ENCODE measurements around the gene MFN2.
"Not testable (repeated sequence)": the region's sequence is repeated elsewhere in the genome, so short reads cannot be mapped to it uniquely, and the experiment has no call there.

The MFN2 gene

GRCh38 chr1:11998636-11999035 lies 18.4 kb downstream of the MFN2 start:
- no peak for DNase-seq (ENCODE audit: low read depth, low spot score)

GRCh38 chr1:11999236-11999635 lies 19.0 kb downstream of the MFN2 start:
- DNase-seq (ENCODE audit: low read depth, low spot score), result no peak

GRCh38 chr1:12001249-12001917 lies 21.1 kb downstream of the MFN2 start:
- DNase-seq (ENCODE audit: low read depth, low spot score), result no peak

GRCh38 chr1:12001996-12002493 lies 21.8 kb downstream of the MFN2 start:
- DNase-seq (ENCODE audit: low read depth, low spot score), result no peak

GRCh38 chr1:12003762-12004161 lies 23.5 kb downstream of the MFN2 start:
- DNase-seq (ENCODE audit: low read depth, low spot score), result no peak

- DNase-seq (ENCODE audit: low read depth, low spot score), result no peak
Measured at GRCh38 chr1:12005488-12006166, 25.4 kb downstream of the MFN2 start.

- DNase-seq (ENCODE audit: low read depth, low spot score), result no peak
Measured at GRCh38 chr1:12006167-12006921, 26.1 kb downstream of the MFN2 start.

- no peak for DNase-seq (ENCODE audit: low read depth, low spot score)
Measured at GRCh38 chr1:12007204-12007603, 27.0 kb downstream of the MFN2 start.

- DNase-seq (ENCODE audit: low read depth, low spot score), result not testable (repeated sequence)
Measured at GRCh38 chr1:12008355-12008754, 28.1 kb downstream of the MFN2 start.

GRCh38 chr1:12009318-12009947 lies 29.2 kb downstream of the MFN2 start:
- DNase-seq (ENCODE audit: low read depth, low spot score), result no peak

GRCh38 chr1:12010746-12011570 lies 30.7 kb downstream of the MFN2 start:
- DNase-seq (ENCODE audit: low read depth, low spot score), result no peak

GRCh38 chr1:12011998-12012397 lies 31.8 kb downstream of the MFN2 start:
- no peak for DNase-seq (ENCODE audit: low read depth, low spot score)

- DNase-seq (ENCODE audit: low read depth, low spot score), result no peak
Measured at GRCh38 chr1:12012560-12013316, 32.5 kb downstream of the MFN2 start.

GRCh38 chr1:12014141-12014991 lies 34.1 kb downstream of the MFN2 start:
- no peak for DNase-seq (ENCODE audit: low read depth, low spot score)

- DNase-seq (ENCODE audit: low read depth, low spot score), result no peak
Measured at GRCh38 chr1:12015001-12015491, 34.8 kb downstream of the MFN2 start.

GRCh38 chr1:12015499-12015898 lies 35.3 kb downstream of the MFN2 start:
- no peak for DNase-seq (ENCODE audit: low read depth, low spot score)

GRCh38 chr1:12016182-12016581 lies 35.9 kb downstream of the MFN2 start:
- DNase-seq (ENCODE audit: low read depth, low spot score), result no peak

GRCh38 chr1:12019858-12020509 lies 39.7 kb downstream of the MFN2 start:
- DNase-seq (ENCODE audit: low read depth, low spot score), result no peak

- DNase-seq (ENCODE audit: low read depth, low spot score), result no peak
Measured at GRCh38 chr1:12021616-12022015, 41.4 kb downstream of the MFN2 start.

Measured in smooth muscle cell of the brain vasculature (primary cell).